ENCODE results near the gene TEX26.

Gene TEX26

DNA sequence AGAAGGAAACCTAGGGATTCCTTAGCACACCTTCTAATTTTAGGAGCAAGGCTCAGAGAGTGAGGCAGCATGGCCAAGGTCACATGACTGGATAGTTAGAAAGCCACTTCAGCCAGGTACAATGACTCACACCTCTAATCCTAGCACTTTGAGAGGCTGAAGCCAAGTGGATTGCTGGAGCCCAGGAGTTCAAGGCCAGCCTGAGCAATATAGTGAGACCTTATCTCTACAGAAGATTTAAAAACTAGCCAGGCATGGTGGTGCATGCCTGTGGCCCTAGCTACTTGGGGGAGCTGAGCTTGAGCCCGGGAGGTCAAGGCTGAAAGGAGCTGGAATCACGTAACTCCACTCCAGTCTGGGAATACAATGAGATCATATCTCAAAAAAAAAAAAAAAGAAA lies 69.2 kb downstream of the TEX26 start:
- DNase-seq (ENCODE audit: low read depth), result no peak
- no peaks in the 10 kb centered on the region for H3K9me3 ChIP-seq (ENCODE audit: control insufficient read depth, low read length)
- peaks cover 22% of the 10 kb centered on the region for H3K27me3 ChIP-seq (replicated peaks; ENCODE audit: control insufficient read depth, insufficient read depth, low read length)
- no peak overlapping the region for H3K9ac ChIP-seq (ENCODE audit: low read length)
- no peak overlapping the region for H3K4me3 ChIP-seq (ENCODE audit: low read length)
- H3K4me1 ChIP-seq (ENCODE audit: control insufficient read depth, insufficient read depth, low read length), result no peaks in the 10 kb centered on the region
- no peaks in the 10 kb centered on the region for H3K36me3 ChIP-seq (ENCODE audit: control insufficient read depth, insufficient read depth, low read length, severe bottlenecking)

DNA sequence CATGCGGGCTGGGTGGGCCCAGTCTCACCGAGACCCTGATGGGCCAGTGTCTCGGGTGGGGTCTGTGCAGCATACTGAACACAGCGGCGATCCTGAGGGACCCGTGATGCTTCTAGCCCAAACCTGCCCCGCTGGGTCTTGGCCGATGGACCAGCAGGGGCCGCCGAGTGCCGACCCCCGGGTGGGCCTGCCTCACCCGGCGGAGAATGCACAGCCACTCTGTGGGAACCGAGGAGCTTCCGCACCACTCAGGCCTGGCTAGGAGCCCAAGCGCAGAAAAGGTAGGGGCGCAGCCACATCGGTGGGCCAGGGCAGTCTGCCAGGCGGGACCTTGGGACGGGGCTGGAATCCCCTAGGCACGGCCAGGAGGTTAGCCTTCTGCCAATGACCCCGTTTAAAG lies 72.6 kb downstream of the TEX26 start:
- no peak overlapping the region for H3K4me3 ChIP-seq (ENCODE audit: low read length)
- DNase-seq (ENCODE audit: low read depth), result no peak
- no peak overlapping the region for H3K9ac ChIP-seq (ENCODE audit: low read length)
- no peaks in the 10 kb centered on the region for H3K36me3 ChIP-seq (ENCODE audit: control insufficient read depth, insufficient read depth, low read length, severe bottlenecking)
- peaks cover 22% of the 10 kb centered on the region for H3K27me3 ChIP-seq (replicated peaks; ENCODE audit: control insufficient read depth, insufficient read depth, low read length)
- H3K4me1 ChIP-seq (ENCODE audit: control insufficient read depth, insufficient read depth, low read length), result no peaks in the 10 kb centered on the region
- H3K9me3 ChIP-seq (ENCODE audit: control insufficient read depth, low read length), result no peaks in the 10 kb centered on the region

DNA sequence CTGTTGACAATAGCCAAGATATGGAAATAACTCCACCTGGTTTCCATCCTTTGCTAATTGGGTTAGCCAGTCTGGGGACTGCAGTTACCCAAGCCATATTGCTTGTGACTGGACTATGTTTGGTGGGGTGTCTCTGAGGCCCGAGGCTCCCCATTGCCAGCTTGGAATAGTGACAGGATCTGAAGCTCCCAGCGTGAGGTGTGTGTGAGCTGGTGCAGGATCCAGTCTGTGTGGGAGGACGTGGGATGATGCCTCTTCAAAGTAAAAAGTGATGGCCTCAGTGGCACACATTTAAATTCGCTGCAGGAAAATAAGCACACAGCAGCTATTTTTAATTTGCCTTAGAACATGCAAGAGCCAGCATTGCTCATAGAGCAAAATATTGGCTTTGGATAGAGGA lies 75.0 kb downstream of the TEX26 start:
- H3K4me1 ChIP-seq (ENCODE audit: control insufficient read depth, insufficient read depth, low read length), result no peaks in the 10 kb centered on the region
- H3K9me3 ChIP-seq (ENCODE audit: control insufficient read depth, low read length), result no peaks in the 10 kb centered on the region
- no peak overlapping the region for H3K9ac ChIP-seq (ENCODE audit: low read length)
- no peak for DNase-seq (ENCODE audit: low read depth)
- H3K36me3 ChIP-seq (ENCODE audit: control insufficient read depth, insufficient read depth, low read length, severe bottlenecking), result no peaks in the 10 kb centered on the region
- no peak overlapping the region for H3K4me3 ChIP-seq (ENCODE audit: low read length)
- peaks cover 12% of the 10 kb centered on the region for H3K27me3 ChIP-seq (replicated peaks; ENCODE audit: control insufficient read depth, insufficient read depth, low read length)

DNA sequence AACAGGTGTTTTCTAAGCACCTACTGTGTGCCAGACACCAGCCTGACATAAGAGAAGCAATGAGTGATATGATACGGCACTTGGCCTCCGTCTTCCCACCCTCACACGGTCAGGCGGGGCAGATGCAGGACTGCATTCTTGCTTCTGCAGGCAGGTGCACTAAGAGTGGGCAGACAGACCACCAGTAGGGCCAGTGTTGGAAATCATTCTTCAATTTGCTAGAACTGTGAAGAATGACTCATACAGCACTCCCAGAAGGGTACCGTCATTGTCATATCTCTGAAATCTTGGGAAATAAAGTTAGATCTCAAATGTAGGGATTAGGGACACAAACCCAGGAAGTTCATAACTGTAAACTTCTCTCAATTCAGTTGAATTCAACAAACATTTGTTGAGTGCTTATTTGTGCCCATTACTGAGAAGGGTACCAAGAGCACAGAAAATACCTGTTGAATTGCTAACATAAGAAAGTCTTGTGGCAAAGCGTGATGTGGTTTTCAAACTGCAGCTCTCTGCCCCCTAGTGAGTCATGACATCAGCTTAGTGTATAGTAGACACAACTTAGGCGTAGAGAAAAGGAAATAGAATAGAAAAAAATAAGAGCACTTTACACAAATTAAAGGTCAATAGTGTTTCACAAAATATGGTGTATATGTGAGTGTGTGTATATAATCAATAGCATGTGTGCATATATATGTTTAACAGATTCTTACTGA lies 76.1 kb downstream of the TEX26 start:
- Histone ChIP-seq H3K27me3 (replicated peaks; ENCODE audit: control insufficient read depth, insufficient read depth, low read length) (peaks cover 8% of the 10 kb centered on the region), H3K4me1 (ENCODE audit: control insufficient read depth, insufficient read depth, low read length) (no peaks in the 10 kb centered on the region), H3K9ac (ENCODE audit: low read length) (no peak overlapping the region), H3K4me3 (ENCODE audit: low read length) (no peak overlapping the region), H3K36me3 (ENCODE audit: control insufficient read depth, insufficient read depth, low read length, severe bottlenecking) (no peaks in the 10 kb centered on the region), H3K9me3 (ENCODE audit: control insufficient read depth, low read length) (no peaks in the 10 kb centered on the region)
- no peak for DNase-seq (ENCODE audit: low read depth)

DNA sequence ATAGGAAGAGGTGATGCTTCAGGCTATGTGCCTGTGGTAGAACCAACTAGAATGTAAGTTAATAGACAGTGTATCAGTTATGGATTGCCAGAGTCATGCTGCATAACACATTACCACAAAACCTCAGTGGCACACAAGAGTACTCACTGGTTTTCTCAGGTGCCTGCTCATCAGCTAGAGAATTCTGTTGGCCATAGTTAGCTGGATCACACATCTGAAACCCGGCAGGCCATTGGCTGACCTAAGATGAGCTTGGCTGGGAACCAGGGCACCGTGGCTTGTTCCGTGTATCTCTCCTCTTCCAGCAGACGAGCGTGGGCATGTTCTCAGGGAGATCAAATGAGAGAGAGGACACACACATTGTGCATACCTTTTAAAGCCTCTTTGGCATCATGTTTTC lies 76.7 kb downstream of the TEX26 start:
- H3K27me3 ChIP-seq (replicated peaks; ENCODE audit: control insufficient read depth, insufficient read depth, low read length), result peaks cover 8% of the 10 kb centered on the region
- H3K4me3 ChIP-seq (ENCODE audit: low read length), result no peak overlapping the region
- H3K4me1 ChIP-seq (ENCODE audit: control insufficient read depth, insufficient read depth, low read length), result no peaks in the 10 kb centered on the region
- DNase-seq (ENCODE audit: low read depth), result no peak
- no peak overlapping the region for H3K9ac ChIP-seq (ENCODE audit: low read length)
- H3K9me3 ChIP-seq (ENCODE audit: control insufficient read depth, low read length), result no peaks in the 10 kb centered on the region
- H3K36me3 ChIP-seq (ENCODE audit: control insufficient read depth, insufficient read depth, low read length, severe bottlenecking), result no peaks in the 10 kb centered on the region

DNA sequence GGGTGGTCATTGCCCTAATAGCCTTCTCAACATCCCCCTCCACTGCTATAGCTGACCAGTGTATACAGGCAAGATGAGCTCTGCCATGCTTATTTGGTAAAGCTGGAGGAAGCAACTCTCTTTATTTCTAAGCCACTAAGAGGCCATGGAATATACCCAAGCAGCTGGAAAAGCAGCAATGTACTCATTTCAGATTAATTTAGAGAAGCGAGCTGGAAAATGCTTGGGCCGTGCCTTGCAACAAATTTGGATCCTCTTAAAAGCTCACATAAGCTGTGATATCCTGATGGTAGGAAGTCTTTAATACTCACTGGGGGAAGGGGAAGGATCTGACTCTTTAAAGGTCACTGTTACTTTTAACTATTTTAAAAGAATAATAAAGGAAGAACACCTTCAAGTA lies 77.8 kb downstream of the TEX26 start:
- Histone ChIP-seq H3K36me3 (ENCODE audit: control insufficient read depth, insufficient read depth, low read length, severe bottlenecking) (no peaks in the 10 kb centered on the region), H3K9ac (ENCODE audit: low read length) (no peak overlapping the region), H3K4me3 (ENCODE audit: low read length) (no peak overlapping the region), H3K27me3 (replicated peaks; ENCODE audit: control insufficient read depth, insufficient read depth, low read length) (peaks cover 8% of the 10 kb centered on the region), H3K9me3 (ENCODE audit: control insufficient read depth, low read length) (no peaks in the 10 kb centered on the region), H3K4me1 (ENCODE audit: control insufficient read depth, insufficient read depth, low read length) (no peaks in the 10 kb centered on the region)
- DNase-seq (ENCODE audit: low read depth), result no peak

DNA sequence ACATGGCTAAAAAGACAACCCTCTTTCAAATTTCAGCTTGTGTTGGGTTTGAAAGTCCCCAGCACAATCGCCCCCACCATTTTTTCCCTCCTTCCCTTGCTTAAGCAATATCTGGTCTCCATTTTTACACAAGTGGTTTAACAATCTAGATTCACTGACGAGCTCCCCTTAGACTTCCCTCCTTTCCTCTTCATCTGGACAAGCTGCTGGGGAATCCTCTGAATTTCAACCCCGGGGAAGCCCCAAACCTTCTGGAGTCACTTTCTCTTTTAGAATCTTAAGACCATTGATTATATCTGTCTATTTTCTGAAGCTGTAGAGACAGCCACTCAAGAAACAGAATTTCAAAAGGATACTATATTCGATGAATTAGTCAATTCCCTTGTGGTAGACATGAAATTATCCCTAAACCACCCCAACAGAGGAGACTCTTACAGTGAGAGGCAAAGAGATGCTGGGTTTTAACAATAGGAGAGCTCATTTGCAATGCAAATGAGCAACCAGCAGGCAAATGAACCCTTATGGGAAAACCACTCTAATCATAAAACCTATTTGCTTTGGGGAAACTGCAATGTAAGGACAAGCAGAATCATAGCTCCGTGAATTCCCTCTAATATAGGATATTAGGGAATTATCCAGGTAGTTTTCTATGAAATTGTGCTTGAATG lies 78.9 kb downstream of the TEX26 start:
- no peak overlapping the region for H3K4me3 ChIP-seq (ENCODE audit: low read length)

DNA sequence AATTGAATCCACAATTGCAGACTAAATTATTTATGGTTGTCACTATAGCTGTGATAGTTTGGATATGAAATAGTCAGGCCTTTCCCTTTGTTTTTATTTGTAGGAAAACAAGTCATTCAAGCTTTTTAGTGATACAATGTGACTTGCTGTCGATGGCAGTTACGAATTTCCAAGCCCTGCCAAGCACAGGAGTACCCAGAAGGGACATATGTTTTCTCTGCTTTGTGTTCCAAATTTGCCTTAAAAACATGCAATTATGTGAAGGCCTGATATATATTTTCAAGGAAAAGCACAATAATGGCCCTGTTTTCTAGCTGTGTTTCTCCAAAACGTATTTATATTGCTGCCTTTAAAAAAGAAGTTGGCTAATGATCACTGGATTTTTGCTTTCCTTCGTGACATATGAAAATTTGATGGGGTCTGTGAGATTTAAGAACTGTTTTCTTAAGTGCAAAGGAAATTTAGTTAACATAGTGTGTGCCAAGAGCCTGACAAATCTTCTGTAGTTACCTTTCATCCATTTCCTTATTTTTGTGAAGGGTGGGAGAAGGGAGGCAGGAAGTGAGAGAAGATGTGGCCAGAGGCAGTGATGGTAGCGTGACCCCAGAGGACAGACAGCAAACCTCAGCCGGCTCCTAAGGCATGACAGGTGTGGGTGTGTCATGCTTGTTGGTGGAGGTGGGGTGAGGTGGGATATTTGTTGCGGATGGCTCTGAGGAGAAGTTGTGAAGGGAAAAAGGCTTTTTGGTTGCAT lies 79.6 kb downstream of the TEX26 start:
- H3K9ac ChIP-seq (ENCODE audit: low read length), result no peak overlapping the region
- no peaks in the 10 kb centered on the region for H3K36me3 ChIP-seq (ENCODE audit: control insufficient read depth, insufficient read depth, low read length, severe bottlenecking)
- H3K27me3 ChIP-seq (replicated peaks; ENCODE audit: control insufficient read depth, insufficient read depth, low read length), result peaks cover 8% of the 10 kb centered on the region
- H3K4me3 ChIP-seq (ENCODE audit: low read length), result no peak overlapping the region
- no peak for DNase-seq (ENCODE audit: low read depth)
- no peaks in the 10 kb centered on the region for H3K9me3 ChIP-seq (ENCODE audit: control insufficient read depth, low read length)
- no peaks in the 10 kb centered on the region for H3K4me1 ChIP-seq (ENCODE audit: control insufficient read depth, insufficient read depth, low read length)

More for the DNA sequence above, 78.9 kb downstream of the TEX26 start:
- Histone ChIP-seq H3K9ac (ENCODE audit: low read length) (no peak overlapping the region), H3K9me3 (ENCODE audit: control insufficient read depth, low read length) (no peaks in the 10 kb centered on the region), H3K27me3 (replicated peaks; ENCODE audit: control insufficient read depth, insufficient read depth, low read length) (peaks cover 8% of the 10 kb centered on the region), H3K36me3 (ENCODE audit: control insufficient read depth, insufficient read depth, low read length, severe bottlenecking) (no peaks in the 10 kb centered on the region), H3K4me1 (ENCODE audit: control insufficient read depth, insufficient read depth, low read length) (no peaks in the 10 kb centered on the region)
- no peak for DNase-seq (ENCODE audit: low read depth)

DNA sequence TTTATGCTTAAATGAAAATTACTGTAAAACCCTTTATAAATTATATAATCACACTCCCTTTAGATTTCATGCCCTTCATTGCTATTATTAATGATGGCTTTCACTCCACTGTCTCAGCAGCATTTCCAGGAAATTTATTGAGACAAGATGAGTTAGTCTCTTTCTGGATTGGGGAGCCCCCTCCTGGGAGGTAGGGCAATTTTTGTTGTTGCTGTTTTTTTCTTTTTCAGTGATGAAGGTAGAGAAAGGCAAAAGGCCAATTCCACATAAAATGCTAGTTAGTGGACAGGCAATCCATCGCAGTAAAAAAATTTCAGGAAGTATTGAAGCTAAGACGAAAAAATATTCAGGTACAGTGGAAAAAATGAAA lies 80.2 kb downstream of the TEX26 start:
- no peaks in the 10 kb centered on the region for H3K4me1 ChIP-seq (ENCODE audit: control insufficient read depth, insufficient read depth, low read length)
- H3K27me3 ChIP-seq (replicated peaks; ENCODE audit: control insufficient read depth, insufficient read depth, low read length), result peaks cover 8% of the 10 kb centered on the region
- no peaks in the 10 kb centered on the region for H3K36me3 ChIP-seq (ENCODE audit: control insufficient read depth, insufficient read depth, low read length, severe bottlenecking)
- H3K9ac ChIP-seq (ENCODE audit: low read length), result no peak overlapping the region
- H3K9me3 ChIP-seq (ENCODE audit: control insufficient read depth, low read length), result no peaks in the 10 kb centered on the region
- DNase-seq (ENCODE audit: low read depth), result peak; percentile 66
- no peak overlapping the region for H3K4me3 ChIP-seq (ENCODE audit: low read length)

DNA sequence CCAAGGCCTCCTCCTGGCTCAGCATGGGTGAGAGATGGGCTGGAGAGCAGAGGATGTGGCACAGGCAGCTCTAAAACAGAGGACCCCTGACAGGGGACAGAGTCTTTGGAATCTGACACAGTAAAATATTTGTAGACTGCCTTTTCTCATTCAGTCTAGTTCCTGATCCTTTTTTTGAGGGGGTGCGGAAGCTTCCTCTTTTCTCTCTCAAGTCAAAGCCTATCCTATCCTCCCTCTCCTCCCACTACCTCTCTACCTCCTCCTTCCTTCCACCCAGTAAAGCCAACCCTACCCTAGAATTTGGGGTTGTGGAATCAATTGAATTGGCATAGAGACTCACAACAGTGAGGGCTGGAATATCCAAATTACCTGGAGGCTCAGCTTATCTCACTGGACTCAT lies 82.0 kb downstream of the TEX26 start:
- H3K9ac ChIP-seq (ENCODE audit: low read length), result no peak overlapping the region
- H3K4me3 ChIP-seq (ENCODE audit: low read length), result no peak overlapping the region
- H3K36me3 ChIP-seq (ENCODE audit: control insufficient read depth, insufficient read depth, low read length, severe bottlenecking), result no peaks in the 10 kb centered on the region
- no peaks in the 10 kb centered on the region for H3K9me3 ChIP-seq (ENCODE audit: control insufficient read depth, low read length)
- no peak for DNase-seq (ENCODE audit: low read depth)
- H3K4me1 ChIP-seq (ENCODE audit: control insufficient read depth, insufficient read depth, low read length), result no peaks in the 10 kb centered on the region
- H3K27me3 ChIP-seq (replicated peaks; ENCODE audit: control insufficient read depth, insufficient read depth, low read length), result peaks cover 4% of the 10 kb centered on the region

DNA sequence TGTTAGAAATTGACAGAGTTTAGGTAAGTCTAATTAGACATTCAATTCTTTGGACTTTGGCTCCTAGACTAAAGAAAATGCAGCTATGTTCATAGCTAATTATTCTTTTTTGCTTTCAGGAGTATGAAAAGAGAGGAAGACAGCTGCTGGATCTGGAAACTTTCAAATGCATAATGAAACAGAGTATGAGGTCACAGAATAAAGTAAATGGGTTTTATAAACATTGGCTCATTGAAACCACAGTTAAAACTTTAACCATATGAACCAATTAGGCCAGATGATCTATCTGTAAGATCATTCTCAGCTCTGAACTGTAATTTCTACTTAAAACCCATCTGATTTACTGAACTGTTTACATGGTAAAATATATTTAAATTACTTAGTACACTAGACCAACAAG lies 82.7 kb downstream of the TEX26 start:
- H3K4me3 ChIP-seq (ENCODE audit: low read length), result no peak overlapping the region
- H3K9ac ChIP-seq (ENCODE audit: low read length), result no peak overlapping the region
- DNase-seq (ENCODE audit: low read depth), result no peak

More for the DNA sequence above, 82.7 kb downstream of the TEX26 start:
- Histone ChIP-seq H3K36me3 (ENCODE audit: control insufficient read depth, insufficient read depth, low read length, severe bottlenecking) (no peaks in the 10 kb centered on the region), H3K9me3 (ENCODE audit: control insufficient read depth, low read length) (no peaks in the 10 kb centered on the region), H3K4me1 (ENCODE audit: control insufficient read depth, insufficient read depth, low read length) (no peaks in the 10 kb centered on the region), H3K27me3 (replicated peaks; ENCODE audit: control insufficient read depth, insufficient read depth, low read length) (no peaks in the 10 kb centered on the region)

All from adipocyte (in vitro differentiated cells).